ENCODE data around the gene PLBD2. TPM values are rescaled to one million over a fixed set of nuclear protein-coding genes. Genes with fewer than 3 reads are reported as not detected.

The PLBD2 gene
- total RNA-seq, 1 donor from 2014 or later = 44.8 TPM

DNA sequence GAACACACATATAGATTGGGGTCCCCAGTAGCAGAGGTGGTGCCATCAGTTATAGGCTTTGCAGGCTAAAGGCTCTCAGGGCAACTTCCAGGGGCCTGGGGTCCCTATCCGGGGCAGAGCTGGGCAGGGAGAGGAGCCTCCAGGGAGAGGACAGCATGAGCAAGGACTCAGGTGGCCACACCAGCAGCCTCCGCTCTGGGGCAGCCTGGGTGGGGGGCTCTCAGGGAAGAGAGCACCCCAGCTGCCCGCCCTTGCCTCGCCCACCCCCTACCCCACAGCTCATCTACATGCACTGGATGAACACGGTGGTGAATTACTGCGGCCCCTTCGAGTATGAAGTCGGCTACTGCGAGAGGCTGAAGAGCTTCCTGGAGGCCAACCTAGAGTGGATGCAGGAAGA is 14.0 kb downstream of the PLBD2 start:
- DNase-seq (no peak), ATAC-seq (no peak)
- Histone ChIP-seq H3K27me3 (ENCODE audit: low read depth) (no peaks in the 10 kb centered on the region), H3K4me3 (no peak overlapping the region), H3K4me1 (no peaks in the 10 kb centered on the region), H3K36me3 (peaks cover 60% of the 10 kb centered on the region), H3K27ac (no peak overlapping the region), H3K9me3 (no peaks in the 10 kb centered on the region)
- no peak for TF ChIP-seq CTCF (IDR thresholded peaks at IDR 0.05)
- intact Hi-C loops (cut with DNase I) = no loop called here

GRCh38 chr12:113373440-113373839 is 15.1 kb downstream of the PLBD2 start:
- no peak for DNase-seq

GRCh38 chr12:113373969-113374368 is 15.6 kb downstream of the PLBD2 start:
- DNase-seq = no peak
- no peak overlapping the region for H3K27ac ChIP-seq
- intact Hi-C loops (cut with DNase I) = no loop called here
- no peak overlapping the region for H3K4me3 ChIP-seq
- no peak for TF ChIP-seq CTCF (IDR thresholded peaks at IDR 0.05)
- no peaks in the 10 kb centered on the region for H3K4me1 ChIP-seq
- peaks cover 66% of the 10 kb centered on the region for H3K36me3 ChIP-seq
- no peaks in the 10 kb centered on the region for H3K27me3 ChIP-seq (ENCODE audit: low read depth)
- H3K9me3 ChIP-seq = no peaks in the 10 kb centered on the region
- no peak for ATAC-seq

More at GRCh38 chr12:113373440-113373839, 15.1 kb downstream of the PLBD2 start:
- Histone ChIP-seq H3K4me3 (no peak overlapping the region), H3K36me3 (peaks cover 68% of the 10 kb centered on the region), H3K4me1 (no peaks in the 10 kb centered on the region), H3K27ac (no peak overlapping the region), H3K9me3 (no peaks in the 10 kb centered on the region), H3K27me3 (ENCODE audit: low read depth) (no peaks in the 10 kb centered on the region)
- intact Hi-C loops (cut with DNase I) = no loop called here
- no peak for TF ChIP-seq CTCF (IDR thresholded peaks at IDR 0.05)
- no peak for ATAC-seq

- H3K27ac ChIP-seq = no peak overlapping the region
- no peaks in the 10 kb centered on the region for H3K9me3 ChIP-seq
- DNase-seq = no peak
- H3K4me1 ChIP-seq = no peaks in the 10 kb centered on the region
- intact Hi-C loops (cut with DNase I) = no loop called here
- ATAC-seq = no peak
- TF ChIP-seq CTCF (IDR thresholded peaks at IDR 0.05) = no peak
- peaks cover 74% of the 10 kb centered on the region for H3K36me3 ChIP-seq
- no peak overlapping the region for H3K4me3 ChIP-seq
- no peaks in the 10 kb centered on the region for H3K27me3 ChIP-seq (ENCODE audit: low read depth)
These were observed 16.5 kb downstream of the PLBD2 start for GRCh38 chr12:113374823-113375428.

DNA sequence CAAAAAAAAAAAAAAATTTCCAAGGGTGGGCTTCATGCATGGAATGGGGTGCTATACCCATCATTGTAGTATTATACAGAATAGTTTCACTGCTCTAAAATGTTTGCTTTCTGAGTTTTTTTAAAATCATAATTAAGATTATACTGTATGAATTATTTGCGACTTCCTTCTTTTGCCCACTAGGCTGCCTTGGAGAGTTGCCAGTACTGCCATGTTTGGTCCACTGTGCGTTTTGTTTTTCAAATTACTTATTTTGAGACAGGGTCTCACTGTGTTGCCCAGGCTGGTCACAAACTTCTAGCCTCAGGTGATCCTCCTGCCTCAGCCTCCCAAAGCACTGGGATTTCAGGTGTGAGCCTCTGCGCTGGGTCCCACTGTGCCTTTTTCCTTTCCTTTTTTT is 19.9 kb downstream of the PLBD2 start:
- Histone ChIP-seq H3K36me3 (peaks cover 74% of the 10 kb centered on the region), H3K4me1 (no peaks in the 10 kb centered on the region), H3K27me3 (ENCODE audit: low read depth) (no peaks in the 10 kb centered on the region), H3K27ac (no peak overlapping the region), H3K4me3 (no peak overlapping the region), H3K9me3 (no peaks in the 10 kb centered on the region)
- DNase-seq (no peak), ATAC-seq (no peak)
- intact Hi-C loops (cut with DNase I) = no loop called here
- TF ChIP-seq CTCF (IDR thresholded peaks at IDR 0.05) = no peak

Data from lower lobe of right lung (tissue), 2 donors.